GM12875 (cell line): ENCODE measurements around the gene DIAPH2.
A peak's percentile ranks its signal among the peaks of the same experiment; 100 is the strongest.

Source experiments
- H3K4me3 ChIP-seq: one replicate; pipeline ENCODE4 v1.5.1; 2011; ENCODE audit warnings: low read depth, low read length, control low read depth
- CTCF ChIP-seq: IDR thresholded peaks from 2 replicates; pipeline ENCODE4 v1.5.1; 2011; ENCODE audit warnings: low read depth, mild to moderate bottlenecking, control low read depth, inconsistent platforms, low read length, moderate library complexity, borderline replicate concordance; ENCODE audit not compliant: insufficient read depth

The DIAPH2 gene

GRCh38 chrX:97310373-97310772, 625.7 kb downstream of the DIAPH2 start:
- H3K4me3 ChIP-seq = no peak overlapping the region
- TF ChIP-seq CTCF = no peak

- no peak for TF ChIP-seq CTCF
- no peak overlapping the region for H3K4me3 ChIP-seq
Measured at GRCh38 chrX:97311066-97311778, 626.6 kb downstream of the DIAPH2 start.

GRCh38 chrX:97314345-97314744, 629.7 kb downstream of the DIAPH2 start:
- H3K4me3 ChIP-seq = no peak overlapping the region
- TF ChIP-seq CTCF = no peak

GRCh38 chrX:97315939-97316338, 631.3 kb downstream of the DIAPH2 start:
- peak; percentile 10; the same call in 1 of the 2 replicates for TF ChIP-seq CTCF
- no peak overlapping the region for H3K4me3 ChIP-seq

GRCh38 chrX:97320305-97320704, 635.7 kb downstream of the DIAPH2 start:
- no peak overlapping the region for H3K4me3 ChIP-seq
- no peak for TF ChIP-seq CTCF

- no peak overlapping the region for H3K4me3 ChIP-seq
- no peak for TF ChIP-seq CTCF
Measured at GRCh38 chrX:97322401-97322800, 637.8 kb downstream of the DIAPH2 start.

GRCh38 chrX:97326456-97326855, 641.8 kb downstream of the DIAPH2 start:
- no peak for TF ChIP-seq CTCF
- no peak overlapping the region for H3K4me3 ChIP-seq
